CD4-positive, alpha-beta T cell treated with Interleukin-21 for 1 hour (primary cell): ENCODE measurements around the gene FGF14.

ENCODE experiments used
- DNase-seq: peaks from one replicate; pipeline ENCODE4 v3.0.0-alpha.2; 2020

FGF14 gene

DNA sequence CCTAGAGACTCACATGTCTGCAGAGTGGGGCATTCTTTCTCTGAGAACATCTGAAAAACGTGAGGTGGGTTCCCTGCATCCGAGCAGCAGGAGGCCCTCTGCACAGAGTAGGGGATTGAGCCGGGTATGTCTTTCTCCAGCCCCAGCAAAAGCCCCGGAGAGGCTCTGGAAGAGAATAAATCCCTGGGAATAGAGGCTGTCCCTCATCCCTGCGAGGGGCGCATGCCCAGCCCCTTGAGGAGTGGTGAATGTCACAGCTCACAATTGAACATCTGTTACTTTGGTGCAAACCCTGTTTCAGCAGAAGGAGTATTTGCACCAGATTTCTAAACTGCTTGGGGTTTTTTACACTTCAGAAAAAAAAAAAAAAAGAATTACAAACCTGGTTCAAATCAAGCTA lies 164.6 kb downstream of the FGF14 start:
- no peak for DNase-seq

DNA sequence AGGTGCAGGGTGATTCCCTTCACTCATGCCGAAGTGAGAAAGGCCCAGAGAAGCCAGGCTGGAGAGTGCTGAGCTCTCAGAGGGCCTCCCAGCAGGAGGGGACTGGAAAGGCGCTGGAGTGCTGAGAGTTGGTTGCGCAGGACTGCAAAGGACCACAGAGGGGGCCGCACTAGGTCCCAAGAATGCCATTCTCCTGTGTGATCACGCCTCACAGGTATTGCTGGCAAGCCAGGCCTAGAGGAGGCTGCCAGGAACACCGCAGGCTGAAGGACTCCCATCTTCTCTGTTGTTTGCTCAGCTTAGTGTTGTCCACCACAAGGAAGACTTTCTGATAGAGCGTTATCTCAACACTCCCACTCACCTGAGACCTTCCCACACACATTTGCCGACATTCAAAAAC lies 165.0 kb downstream of the FGF14 start:
- no peak for DNase-seq

DNA sequence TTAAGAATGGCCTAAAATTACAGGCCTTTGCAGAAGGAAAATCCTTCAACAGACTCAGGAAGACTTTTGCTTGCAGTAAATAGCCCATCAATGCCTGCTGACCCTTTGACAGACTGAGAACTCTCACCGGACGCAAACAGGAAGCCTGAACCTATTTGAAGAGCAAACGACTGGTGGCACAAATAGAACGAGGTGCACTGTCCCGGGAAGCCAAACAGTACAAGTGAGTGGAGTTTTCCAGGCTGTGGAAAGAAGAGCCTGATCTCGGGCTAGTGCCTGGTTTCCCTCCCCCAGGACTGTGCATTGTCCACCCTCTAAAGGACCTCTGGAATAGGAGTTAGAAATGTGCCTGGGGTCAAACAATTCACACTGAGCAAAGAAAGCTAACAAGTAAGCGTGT lies 165.5 kb downstream of the FGF14 start:
- DNase-seq, result no peak

DNA sequence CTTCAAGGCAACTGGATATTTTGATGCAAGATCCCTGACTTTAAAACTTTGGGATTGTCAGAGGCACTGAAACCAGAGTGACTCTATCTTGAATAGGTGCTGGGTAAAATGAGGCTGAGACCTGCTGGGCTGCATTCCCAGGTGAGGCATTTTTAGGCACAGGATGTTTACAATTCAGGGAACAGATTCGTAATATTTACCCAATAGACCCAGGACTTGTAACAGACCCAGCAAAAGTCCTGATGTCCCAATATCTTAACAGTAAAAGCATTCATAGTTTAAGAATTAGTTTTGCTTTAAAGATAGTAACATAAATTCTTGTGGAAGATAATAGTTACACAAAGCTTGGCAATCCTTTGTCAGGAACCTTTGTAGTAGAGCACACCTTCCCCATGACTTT lies 166.2 kb downstream of the FGF14 start:
- DNase-seq, result no peak

DNA sequence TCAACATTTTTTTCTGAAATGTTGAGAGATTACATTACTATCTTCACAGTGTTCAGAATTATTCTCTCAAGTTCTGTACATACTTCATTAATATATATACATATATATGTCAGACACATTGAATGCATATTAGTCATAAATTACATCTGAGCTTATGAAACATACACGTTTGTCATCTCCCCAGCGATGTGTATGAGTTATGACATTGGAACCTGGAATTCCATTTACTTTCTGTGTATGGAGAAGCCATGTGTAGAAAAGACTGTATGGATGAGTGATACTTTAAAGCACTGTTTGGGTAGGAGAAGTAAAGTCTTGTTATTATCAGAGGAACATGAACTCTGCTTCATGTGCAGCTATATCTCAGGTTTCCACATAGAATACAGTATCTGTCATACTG lies 167.2 kb downstream of the FGF14 start:
- DNase-seq, result no peak

DNA sequence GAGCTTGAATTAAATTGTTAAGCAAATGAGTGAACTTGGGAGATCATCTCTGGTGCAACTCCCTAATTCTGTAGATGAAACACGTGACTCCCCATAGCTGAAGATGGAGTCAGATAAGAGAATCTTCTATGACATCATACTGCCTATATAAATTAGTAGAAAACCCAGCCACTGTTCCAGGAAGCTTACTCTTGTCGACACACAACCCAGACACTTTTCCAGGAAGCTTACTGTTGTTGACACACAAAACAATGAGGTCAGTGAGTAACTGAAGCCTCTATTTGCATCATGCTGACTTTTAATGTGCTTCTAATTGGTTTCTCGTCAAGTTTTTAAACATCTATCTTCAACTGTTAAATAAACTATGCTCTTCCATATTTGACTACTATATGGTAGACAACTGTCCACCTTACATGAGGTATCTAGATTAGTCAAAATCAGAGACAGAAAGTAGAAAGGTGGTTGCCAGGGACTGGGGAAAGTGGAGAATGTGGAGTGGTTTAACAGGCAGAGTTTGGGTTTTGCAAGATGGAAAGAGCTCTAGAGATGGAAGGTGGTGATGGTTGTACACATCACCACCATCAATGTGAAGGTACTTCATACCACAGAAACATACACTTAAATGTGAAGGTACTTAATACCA lies 168.2 kb downstream of the FGF14 start:
- no peak for DNase-seq

DNA sequence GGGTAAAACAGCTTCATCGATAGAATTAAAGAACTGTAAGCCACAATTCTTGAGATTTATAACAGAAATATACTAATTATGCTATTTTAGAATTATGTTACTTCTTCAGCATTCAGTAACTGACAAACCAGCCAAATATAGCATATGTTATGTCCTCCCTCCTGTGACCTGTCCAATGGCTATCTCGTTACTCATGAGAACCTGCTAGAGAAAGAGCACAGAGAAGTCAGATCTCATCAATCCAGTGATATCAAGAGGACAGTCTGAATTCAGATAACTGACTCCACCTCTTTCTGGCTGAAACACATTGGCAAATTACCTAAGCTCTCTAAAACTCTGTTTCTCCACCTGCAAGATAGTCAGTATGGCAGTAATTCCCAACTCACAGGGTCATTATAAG lies 170.4 kb downstream of the FGF14 start:
- DNase-seq, result no peak

DNA sequence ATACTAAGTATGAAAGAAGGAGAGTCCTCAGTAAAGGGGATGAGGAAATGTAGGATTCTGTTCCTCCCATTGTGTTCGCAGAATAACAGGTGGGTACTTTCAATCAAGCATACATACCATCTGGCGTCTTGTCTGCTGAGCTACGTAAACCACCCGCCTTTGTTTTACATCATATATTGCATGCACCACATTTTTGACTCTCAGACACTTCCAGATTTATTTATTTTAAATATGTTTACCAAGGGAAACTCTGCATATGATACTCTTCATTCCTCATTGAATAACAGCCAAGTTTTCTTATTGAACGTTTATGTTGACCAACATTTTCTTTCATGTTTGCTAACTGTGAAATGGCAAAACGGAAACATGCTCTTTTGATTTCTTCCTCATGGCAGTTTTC lies 174.1 kb downstream of the FGF14 start:
- DNase-seq, result no peak

DNA sequence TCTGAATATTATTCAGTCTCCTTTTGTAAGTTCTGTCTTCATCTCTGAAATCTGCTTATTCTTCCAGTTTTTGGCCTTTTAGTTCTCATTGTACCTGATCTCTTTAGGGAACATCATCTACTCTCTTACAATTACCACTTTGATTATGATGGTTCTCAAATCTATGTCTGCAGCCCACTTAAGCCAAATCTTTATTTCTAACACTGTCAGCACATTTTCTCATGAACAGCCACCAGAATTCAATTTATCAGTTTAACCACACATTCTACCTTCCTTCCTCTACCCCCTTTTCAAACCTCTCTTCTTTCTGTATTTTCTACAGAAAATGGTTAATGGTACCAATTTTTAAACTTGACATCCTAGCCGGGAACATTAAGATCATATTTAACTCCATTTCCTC lies 175.3 kb downstream of the FGF14 start:
- DNase-seq, result no peak

DNA sequence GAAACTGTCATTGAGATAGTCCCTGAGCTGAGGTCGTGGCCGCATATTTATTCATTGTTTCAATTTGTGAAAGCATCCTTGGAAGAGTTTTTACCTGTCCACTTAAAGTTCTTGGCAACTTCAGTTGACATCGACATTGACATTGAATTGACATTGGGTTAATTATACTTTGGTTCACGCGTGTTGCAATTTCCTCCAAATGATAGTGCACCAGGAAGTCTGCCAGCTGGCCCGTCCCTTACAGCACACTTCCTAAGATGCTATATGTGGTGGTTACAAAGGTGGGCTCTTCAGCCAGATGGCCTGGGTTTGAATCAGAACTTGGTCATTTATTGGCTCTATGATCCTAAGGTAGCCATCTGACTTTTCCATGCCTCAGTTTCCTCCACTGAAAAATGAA lies 176.0 kb downstream of the FGF14 start:
- DNase-seq, result no peak

DNA sequence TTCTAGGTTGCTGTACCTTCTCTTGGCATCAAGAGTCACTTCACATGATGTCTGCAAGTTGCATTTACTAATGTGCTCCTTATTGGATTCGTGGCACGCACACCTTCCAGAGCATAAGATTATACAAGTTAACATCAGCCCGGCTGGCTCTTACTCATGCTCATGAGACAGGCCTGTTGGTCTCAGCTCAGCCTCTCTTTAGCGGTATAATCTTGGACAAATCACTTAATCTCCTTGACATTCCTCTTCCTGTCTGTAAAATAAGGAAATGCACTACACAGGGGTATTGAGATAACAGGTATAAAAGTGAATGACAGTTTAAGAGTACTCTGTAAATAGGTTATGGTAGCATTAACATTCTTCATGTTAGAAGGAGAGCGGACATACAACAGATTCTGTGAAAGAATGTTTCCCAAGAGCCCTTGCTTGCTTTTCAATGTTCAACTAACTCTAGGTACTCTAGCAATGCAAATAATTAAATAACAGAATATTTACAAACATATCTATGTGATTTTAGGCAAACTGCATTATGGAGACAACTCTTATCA lies 181.1 kb downstream of the FGF14 start:
- DNase-seq, result no peak

DNA sequence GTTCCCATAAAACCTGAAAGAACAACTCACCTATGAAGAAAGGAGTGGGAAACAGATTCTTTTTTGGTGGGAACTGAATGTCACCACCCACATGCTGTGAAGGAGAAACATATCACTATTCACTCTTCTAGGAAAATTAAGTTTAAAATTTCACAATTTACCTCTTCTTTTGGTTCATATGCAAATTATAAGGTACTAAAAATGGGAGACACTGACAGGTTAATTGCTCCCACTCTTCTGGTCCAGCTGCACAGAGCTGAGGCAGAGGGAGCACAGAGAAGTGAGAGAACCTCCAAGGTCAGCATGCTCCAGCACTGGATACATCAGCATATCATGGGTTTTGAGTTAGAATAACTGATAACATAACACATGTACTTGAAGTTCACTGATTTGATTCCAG lies 186.9 kb downstream of the FGF14 start:
- DNase-seq, result no peak

DNA sequence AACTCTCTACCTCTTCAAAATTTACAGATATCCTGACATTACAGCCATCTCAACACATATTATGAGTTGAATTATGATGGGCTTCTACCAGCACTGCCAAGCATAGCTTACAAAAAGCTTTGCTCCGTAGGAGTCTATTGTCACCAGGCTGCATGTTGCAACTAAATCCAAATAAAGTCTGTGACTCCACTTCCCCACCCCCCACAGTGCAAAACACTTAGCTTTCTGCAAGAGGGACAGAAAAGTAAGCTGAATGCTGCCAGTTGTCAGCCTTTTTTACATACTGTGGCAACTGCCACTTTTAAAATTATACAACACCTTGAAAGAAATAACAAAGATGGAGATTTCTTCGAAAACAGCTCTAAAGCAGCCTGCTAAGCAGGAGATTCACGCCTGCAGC lies 189.1 kb downstream of the FGF14 start:
- no peak for DNase-seq

DNA sequence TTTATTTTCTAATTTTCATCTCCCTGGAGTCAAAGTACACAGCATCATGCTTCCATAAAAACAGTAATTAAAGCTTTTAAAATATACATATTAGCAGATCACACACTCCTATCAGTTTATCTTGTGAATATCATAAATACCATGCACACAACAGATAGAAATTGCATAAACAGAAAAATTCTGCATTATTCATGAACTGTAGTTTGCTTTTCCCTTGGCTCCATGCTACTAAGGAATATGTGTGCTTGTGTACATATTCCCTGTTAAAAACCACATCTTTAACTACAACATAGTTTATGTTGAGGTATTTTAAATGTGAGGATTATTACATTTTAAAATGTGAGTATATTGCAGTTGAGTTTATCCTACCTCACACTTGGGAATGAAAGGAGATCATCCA lies 193.5 kb downstream of the FGF14 start:
- DNase-seq, result no peak

DNA sequence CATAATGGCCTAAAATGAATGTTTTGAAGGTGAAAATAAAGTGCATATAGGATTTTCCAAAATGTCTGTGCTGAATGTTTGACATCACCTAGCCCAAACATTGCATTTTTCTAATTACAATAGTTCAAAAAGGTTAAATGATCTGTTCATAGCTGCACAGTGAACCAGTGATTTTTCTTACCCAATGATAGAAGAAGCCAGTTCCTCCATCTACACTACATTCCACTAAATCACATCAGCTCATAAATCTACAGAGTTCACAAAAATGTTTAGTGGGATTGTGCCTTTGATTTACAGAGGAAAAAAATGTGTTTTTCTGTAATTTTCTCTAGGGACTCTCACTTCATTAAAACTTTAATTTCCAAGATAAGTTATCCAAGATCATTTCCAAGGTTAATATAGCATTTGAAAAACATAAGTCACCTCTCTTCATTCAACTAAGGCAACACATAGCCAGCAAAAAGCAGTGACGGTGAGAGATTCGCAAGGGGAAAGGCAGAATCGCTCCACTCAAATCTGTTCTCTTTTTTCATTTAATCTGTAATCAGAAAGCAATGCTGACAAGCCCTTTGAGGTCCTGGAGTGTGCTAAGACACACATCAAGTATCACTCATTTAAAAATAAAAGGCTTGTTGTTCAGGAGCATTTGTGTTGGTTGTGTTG lies 194.0 kb downstream of the FGF14 start:
- DNase-seq, result no peak

DNA sequence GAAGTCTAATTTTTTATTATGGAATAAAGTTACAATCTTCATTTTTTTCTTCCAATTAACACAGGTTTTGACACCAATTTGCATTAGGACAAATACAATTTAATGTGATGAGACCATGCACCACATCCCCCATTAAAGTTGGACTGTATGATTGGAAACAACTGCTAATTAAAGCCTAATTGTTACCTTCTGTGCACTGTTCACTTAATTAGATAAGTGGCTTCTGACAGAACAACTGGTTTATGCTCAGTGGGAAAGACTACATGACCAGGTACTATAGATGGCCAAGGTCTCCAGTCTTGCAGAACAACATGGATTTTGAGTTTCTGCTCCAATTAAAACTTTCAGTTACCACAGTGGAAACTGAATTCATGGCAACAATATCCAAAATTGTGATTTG lies 198.1 kb downstream of the FGF14 start:
- no peak for DNase-seq

DNA sequence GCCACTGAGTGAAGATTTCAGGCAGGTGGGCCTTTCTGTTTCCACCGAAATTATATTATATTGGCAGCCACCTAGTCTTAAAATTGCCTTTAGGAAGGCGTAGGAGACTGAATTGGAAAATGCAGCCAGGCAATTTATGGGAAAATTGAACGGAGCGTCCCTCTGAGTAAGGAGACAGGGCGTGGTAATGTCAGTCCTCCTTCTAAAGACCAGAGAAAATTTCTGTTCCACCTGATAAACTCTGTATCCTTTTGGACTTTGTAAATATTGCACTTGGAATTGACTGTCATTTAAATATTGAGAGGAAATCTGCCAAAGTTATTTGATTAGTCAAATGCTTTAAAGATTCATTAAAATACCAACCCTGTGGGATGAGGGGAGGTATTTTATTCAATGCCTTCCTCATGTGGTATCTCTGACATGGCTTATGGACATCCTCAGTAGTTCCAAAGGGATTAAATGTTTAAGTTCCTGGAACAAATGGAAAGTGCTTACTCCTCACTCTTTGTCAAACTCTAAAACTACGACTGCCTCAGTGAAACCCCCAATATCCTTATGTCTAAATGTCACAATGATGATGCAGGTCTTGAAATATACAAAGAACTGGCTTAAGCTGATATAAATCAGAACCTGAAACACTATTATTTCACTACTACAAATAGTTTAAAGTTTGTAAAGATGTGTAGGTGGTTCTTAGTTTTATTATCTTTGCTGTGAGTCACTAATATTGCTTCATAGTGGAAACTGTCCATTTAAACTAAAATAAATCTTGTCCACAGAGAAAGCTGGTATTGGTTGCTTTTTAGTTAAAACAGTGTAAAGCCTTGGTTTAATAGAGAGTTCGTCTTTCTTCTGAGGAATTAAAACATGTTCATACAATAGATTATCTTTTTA lies 203.2 kb downstream of the FGF14 start:
- DNase-seq, result no peak

DNA sequence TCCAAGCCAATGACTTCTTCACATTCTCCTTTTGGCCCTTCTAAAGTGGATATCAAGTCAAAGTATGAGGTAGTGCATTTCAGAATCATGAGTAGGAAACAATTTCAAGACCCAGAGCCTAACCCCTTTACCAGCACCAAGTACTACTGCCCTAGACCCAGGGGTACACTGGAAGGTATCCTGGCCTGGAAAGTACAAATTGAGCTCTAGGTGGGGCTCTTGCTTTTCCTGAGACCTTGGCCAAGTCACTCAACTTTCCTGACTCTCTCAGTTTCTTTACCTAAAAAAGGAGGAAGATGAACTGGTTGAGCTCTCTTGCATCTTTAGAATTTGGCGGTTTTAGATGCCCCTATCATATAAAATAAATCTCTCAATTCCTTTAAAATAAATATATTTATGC lies 204.7 kb downstream of the FGF14 start:
- no peak for DNase-seq

DNA sequence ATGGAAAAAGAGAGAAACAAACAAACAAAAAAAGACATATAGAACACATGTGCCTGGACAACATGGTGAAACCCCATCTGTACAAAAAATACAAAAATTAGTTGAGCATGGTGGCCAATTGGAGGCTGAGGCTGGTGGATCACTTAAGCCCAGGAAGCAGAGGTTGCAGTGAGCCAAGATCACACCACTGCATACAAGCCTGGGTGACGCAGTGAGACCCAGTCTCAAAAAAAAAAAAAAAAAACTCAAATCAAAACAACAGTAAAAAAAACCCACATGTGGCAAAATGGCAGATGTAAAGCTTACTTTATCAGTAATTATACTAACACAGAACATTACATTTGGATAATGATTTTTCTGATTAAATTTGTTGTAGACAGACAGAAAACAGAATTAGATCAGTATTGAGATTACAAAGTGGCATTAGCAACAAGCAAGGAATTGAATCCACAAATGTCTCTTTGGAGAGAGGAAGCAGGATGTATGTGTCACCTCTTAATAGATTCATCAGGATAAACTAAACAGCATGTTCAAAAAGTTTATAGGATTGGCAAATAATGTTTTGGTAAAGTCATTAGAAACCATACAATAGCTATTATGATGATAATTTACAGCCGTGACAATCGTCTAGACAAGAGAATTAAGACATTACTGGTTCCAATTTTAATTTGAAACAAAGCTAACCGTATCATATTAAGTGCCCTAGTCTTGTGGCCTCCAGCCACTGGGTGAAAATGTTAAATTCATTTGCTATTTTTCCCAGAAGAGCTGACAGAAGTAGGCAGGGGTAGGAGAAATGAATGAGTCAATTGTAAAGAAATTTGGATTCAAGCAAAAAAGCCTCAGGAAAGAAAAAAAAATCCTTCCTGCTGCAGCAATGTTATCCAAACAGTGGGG lies 206.0 kb downstream of the FGF14 start:
- no peak for DNase-seq

DNA sequence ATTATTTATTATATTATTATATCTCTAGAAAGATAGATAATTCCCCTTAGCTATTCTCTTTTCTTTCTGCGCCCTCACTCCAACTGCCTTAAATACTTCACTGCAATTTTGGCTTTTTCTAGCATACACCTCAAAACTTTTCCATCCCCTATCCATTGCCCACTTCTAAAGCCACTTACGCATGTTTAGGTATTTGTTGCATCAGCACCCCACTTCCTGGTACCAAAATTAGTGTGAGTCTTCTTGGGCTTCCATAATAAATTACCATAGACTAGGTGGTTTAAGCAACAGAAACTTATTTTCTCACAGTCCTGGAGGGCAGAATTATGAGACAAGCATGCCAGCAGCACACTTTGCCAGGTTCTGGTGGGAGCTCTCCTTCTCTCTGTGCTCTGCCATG lies 209.0 kb downstream of the FGF14 start:
- DNase-seq, result no peak

DNA sequence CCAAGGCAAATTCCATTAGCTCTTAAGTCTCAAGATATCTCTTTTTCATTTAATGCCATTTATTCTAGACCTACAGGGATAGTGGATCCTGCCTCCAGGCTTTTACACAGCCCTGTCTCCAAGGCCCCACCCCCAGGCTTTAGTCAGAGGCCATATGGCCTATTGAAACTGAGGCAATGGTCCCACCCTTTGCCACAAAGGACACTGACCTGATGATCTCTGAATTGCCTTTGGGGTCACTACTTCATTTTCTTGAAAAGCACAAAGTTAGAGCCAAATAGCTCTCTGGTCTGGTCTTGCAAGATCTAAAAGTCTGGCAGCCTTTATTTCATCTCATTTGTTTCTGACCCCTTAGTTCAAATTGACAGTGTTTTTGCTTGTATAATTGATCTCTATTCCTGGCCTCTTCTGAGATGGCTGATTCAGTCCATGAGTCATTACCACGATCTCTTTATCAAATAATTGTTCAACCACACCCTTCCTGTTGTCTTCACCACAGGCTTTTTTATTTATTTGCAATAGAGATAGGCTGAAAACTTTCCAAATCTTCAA lies 209.8 kb downstream of the FGF14 start:
- DNase-seq, result no peak

DNA sequence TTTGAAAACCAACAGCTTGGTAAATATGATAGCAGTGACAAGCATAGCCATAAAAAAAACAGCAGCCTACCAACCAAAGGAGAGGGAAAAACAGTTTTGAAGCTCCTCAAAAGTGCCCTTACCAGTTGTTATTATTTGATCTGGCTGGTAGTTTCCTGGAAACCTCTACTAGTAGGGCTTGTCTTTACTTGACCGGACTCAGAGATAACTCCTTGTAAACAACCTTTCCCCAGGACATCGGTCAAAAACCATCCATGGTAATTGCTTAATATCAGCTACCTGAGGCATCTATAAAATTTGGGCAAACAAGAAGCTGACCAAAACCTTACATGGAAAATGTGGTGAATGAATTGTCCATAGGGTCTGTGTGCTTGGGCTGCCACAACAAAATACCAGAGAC lies 210.9 kb downstream of the FGF14 start:
- no peak for DNase-seq

DNA sequence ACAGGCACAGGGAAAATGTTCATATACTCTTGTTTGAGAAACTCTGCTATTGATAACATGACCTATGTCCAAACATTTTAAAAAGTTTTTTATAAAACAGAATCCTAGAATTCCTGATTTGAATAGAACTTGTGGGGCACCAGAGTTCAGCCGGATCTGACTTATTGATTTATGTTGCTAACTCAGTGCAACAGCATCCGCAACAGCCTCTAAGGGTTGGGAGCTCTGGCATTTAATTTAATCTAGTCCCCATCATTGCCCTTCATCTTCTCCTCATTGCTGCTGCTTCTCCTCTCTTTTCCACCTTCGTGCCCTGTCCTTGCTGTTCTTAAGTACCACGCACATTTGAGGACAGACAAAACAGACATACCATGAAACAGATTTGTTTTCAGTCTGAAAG lies 214.5 kb downstream of the FGF14 start:
- DNase-seq, result no peak
